ENCODE data around the gene PEDS1. TPM values are rescaled to one million over a fixed set of nuclear protein-coding genes. Genes with fewer than 3 reads are reported as not detected.
A peak's percentile ranks its signal among the peaks of the same experiment; 100 is the strongest.

Gene PEDS1
- total and polyA plus RNA-seq, 2 of the 13 experiments (the other 11 are each of a cell fraction or from before 2014, with no cell fraction given) = 30.5 to 93.9 TPM

GRCh38 chr20:50188879-50189680 is 35.6 kb upstream of the PEDS1 start (continued):
- no peak for TF ChIP-seq FOXM1 (CRISPR knock-in tag; IDR thresholded peaks at IDR 0.05)
- TF ChIP-seq SOX6 (IDR thresholded peaks at IDR 0.05) = no peak
- TF ChIP-seq SOX6 (CRISPR knock-in tag; IDR thresholded peaks at IDR 0.05) = peak; percentile 95
- no peak for TF ChIP-seq NFYC (CRISPR knock-in tag; IDR thresholded peaks at IDR 0.05)
- no peak for TF ChIP-seq HCFC1 (IDR thresholded peaks at IDR 0.05; ENCODE audit: low read depth, low read length)
- 0 out of 2 replicates have a peak, but pooled peaks have one; percentile 13 for TF ChIP-seq TBX3 (IDR thresholded peaks at IDR 0.05; ENCODE audit: borderline replicate concordance)
- TF ChIP-seq ZFP36L2 (CRISPR knock-in tag; IDR thresholded peaks at IDR 0.05) = peak; percentile 20; the same call in 1 of the 2 replicates
- peak; percentile 98 for TF ChIP-seq POGK (CRISPR knock-in tag; conservative IDR thresholded peaks at IDR 0.05)
- peak; percentile 43; the same call in 1 of the 2 replicates for TF ChIP-seq SMC3 (IDR thresholded peaks at IDR 0.05; ENCODE audit: low read length)
- TF ChIP-seq ZNF138 (CRISPR knock-in tag; IDR thresholded peaks at IDR 0.05; ENCODE audit: low read depth) = peak; percentile 76; the same call in 1 of the 2 replicates
- TF ChIP-seq EED (CRISPR knock-in tag; IDR thresholded peaks at IDR 0.05) = peak; percentile 94
- TF ChIP-seq ZNF264 (CRISPR knock-in tag; IDR thresholded peaks at IDR 0.05) = peak; percentile 94; the same call in 1 of the 2 replicates
- TF ChIP-seq PAF1 (CRISPR knock-in tag; IDR thresholded peaks at IDR 0.05) = no peak
- no peak for TF ChIP-seq ZNF431 (CRISPR knock-in tag; IDR thresholded peaks at IDR 0.05; ENCODE audit: borderline replicate concordance, low read depth)
- no peak for TF ChIP-seq ZSCAN30 (CRISPR knock-in tag; IDR thresholded peaks at IDR 0.05)
- no peak for TF ChIP-seq POLR2AphosphoS2 (IDR thresholded peaks at IDR 0.05; ENCODE audit: low read depth, low read length)
- no peak for TF ChIP-seq ZBTB44 (CRISPR knock-in tag; IDR thresholded peaks at IDR 0.05)
- no peak for TF ChIP-seq PRDM15 (CRISPR knock-in tag; IDR thresholded peaks at IDR 0.05)
- TF ChIP-seq MEIS2 (CRISPR knock-in tag; IDR thresholded peaks at IDR 0.05) = peak; percentile 94; the same call in 1 of the 2 replicates
- TF ChIP-seq NR2F6 (IDR thresholded peaks at IDR 0.05) = peak; percentile 98
- peak; percentile 100 for TF ChIP-seq NR2F6 (CRISPR knock-in tag; IDR thresholded peaks at IDR 0.05)
- TF ChIP-seq KMT2A (CRISPR knock-in tag; IDR thresholded peaks at IDR 0.05) = 0 out of 2 replicates have a peak, but pooled peaks have one; percentile 86
- TF ChIP-seq POLR2G (IDR thresholded peaks at IDR 0.05; ENCODE audit: low read depth, low read length) = peak; percentile 89

Measured in HepG2 (cell line).